ENCODE results near the gene TAOK2.
A peak's percentile ranks its signal among the peaks of the same experiment; 100 is the strongest.

TAOK2 gene

DNA sequence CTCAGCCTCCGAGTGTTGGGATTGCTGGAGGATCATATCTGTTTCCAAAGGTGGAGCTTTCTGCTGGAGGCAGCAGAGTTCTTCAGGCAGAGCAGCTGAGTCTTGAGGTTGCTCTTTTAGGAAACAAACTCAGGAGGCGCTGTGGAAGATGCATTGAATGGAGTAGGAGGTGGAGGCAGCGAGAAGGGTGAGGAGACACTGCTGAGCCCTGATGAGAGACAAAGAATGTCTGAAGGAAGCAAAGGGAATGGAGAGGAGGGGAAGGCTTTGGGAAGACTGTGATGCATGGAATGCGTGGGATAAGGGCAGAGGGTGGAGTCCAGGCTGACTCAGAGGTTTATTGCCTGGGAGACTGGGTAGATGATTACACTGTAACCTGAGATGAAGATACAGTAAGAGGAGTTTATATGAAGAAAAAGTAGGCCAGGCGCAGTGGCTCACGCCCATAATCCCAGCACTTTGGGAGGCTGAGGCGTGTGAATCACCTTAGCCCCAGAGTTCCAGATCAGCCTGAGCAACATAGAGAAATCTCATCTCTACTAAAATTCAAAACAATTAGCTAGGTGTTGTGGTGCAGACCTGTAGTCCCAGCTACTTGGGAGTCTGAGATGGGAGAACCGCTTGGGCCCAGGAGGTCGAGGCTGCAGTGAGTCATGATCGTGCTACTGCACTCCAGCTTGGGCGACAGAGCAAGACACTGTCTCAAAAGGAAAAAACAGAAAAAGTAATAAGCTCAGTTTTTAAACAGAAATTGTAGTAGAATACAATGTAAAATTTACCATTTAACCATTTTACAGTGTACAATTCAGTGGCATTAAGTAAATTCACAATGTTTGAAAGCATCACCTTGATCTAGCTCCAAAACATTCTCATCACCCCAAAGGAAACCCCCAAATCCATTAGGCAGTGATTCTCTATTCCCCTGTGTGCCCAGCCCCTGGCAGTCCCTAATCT lies 29.5 kb upstream of the TAOK2 start (continued):
- peak; percentile 86 for TF ChIP-seq PRDM1 (tag by site-specific recombination; IDR thresholded peaks at IDR 0.05)
- TF ChIP-seq ZNF23 (tag by site-specific recombination; IDR thresholded peaks at IDR 0.05; ENCODE audit: borderline replicate concordance) = no peak
- no peak; the same call in 1 of the 2 replicates for TF ChIP-seq ZNF768 (tag by site-specific recombination; IDR thresholded peaks at IDR 0.05)
- TF ChIP-seq ZNF621 (tag by site-specific recombination; IDR thresholded peaks at IDR 0.05) = no peak
- TF ChIP-seq ZNF311 (tag by site-specific recombination; IDR thresholded peaks at IDR 0.05; ENCODE audit: borderline replicate concordance) = no peak
- peak; percentile 97 for TF ChIP-seq ZFHX2 (tag by site-specific recombination; conservative IDR thresholded peaks at IDR 0.05)
- TF ChIP-seq ZNF302 (tag by site-specific recombination; IDR thresholded peaks at IDR 0.05; ENCODE audit: low read depth) = no peak
- TF ChIP-seq ZEB2 (tag by site-specific recombination; IDR thresholded peaks at IDR 0.05) = peak; percentile 99
- no peak for TF ChIP-seq ZNF777 (tag by site-specific recombination; IDR thresholded peaks at IDR 0.05; ENCODE audit: borderline replicate concordance)
- TF ChIP-seq, protein P1, sequence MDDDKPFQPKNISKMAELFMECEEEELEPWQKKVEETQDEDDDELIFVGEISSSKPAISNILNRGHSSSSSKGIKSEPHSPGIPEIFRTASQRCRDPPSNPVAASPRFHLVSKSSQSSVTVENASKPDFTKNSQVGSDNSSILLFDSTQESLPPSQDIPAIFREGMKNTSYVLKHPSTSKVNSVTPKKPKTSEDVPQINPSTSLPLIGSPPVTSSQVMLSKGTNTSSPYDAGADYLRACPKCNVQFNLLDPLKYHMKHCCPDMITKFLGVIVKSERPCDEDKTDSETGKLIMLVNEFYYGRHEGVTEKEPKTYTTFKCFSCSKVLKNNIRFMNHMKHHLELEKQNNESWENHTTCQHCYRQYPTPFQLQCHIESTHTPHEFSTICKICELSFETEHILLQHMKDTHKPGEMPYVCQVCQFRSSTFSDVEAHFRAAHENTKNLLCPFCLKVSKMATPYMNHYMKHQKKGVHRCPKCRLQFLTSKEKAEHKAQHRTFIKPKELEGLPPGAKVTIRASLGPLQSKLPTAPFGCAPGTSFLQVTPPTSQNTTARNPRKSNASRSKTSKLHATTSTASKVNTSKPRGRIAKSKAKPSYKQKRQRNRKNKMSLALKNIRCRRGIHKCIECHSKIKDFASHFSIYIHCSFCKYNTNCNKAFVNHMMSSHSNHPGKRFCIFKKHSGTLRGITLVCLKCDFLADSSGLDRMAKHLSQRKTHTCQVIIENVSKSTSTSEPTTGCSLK (tag by site-specific recombination; IDR thresholded peaks at IDR 0.05) = no peak
- TF ChIP-seq ZNF223 (tag by site-specific recombination; IDR thresholded peaks at IDR 0.05) = no peak
- TF ChIP-seq ZNF747 (tag by site-specific recombination; IDR thresholded peaks at IDR 0.05) = no peak
- peak; percentile 97 for TF ChIP-seq KLF8 (tag by site-specific recombination; IDR thresholded peaks at IDR 0.05)
- TF ChIP-seq ZNF654 (tag by site-specific recombination; IDR thresholded peaks at IDR 0.05; ENCODE audit: low read depth) = no peak
- TF ChIP-seq ZNF843 (tag by site-specific recombination; IDR thresholded peaks at IDR 0.05) = peak; percentile 78
- no peak for TF ChIP-seq ZNF623 (tag by site-specific recombination; IDR thresholded peaks at IDR 0.05)
- TF ChIP-seq, protein P2, sequence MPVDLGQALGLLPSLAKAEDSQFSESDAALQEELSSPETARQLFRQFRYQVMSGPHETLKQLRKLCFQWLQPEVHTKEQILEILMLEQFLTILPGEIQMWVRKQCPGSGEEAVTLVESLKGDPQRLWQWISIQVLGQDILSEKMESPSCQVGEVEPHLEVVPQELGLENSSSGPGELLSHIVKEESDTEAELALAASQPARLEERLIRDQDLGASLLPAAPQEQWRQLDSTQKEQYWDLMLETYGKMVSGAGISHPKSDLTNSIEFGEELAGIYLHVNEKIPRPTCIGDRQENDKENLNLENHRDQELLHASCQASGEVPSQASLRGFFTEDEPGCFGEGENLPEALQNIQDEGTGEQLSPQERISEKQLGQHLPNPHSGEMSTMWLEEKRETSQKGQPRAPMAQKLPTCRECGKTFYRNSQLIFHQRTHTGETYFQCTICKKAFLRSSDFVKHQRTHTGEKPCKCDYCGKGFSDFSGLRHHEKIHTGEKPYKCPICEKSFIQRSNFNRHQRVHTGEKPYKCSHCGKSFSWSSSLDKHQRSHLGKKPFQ (tag by site-specific recombination; IDR thresholded peaks at IDR 0.05) = no peak; the same call in none of the 2 replicates
- TF ChIP-seq ZNF548 (tag by site-specific recombination; IDR thresholded peaks at IDR 0.05) = no peak
- peak; percentile 11; the same call in 1 of the 2 replicates for TF ChIP-seq ZNF324 (tag by site-specific recombination; IDR thresholded peaks at IDR 0.05)
- TF ChIP-seq, protein P3, sequence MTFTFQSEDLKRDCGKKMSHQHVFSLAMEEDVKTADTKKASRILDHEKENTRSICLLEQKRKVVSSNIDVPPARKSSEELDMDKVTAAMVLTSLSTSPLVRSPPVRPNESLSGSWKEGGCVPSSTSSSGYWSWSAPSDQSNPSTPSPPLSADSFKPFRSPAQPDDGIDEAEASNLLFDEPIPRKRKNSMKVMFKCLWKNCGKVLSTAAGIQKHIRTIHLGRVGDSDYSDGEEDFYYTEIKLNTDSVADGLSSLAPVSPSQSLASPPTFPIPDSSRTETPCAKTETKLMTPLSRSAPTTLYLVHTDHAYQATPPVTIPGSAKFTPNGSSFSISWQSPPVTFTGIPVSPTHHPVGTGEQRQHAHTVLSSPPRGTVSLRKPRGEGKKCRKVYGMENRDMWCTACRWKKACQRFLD (tag by site-specific recombination; IDR thresholded peaks at IDR 0.05) = no peak
- TF ChIP-seq ZFP37 (tag by site-specific recombination; IDR thresholded peaks at IDR 0.05) = no peak
- TF ChIP-seq ZBTB8A (tag by site-specific recombination; IDR thresholded peaks at IDR 0.05) = peak; percentile 95
- TF ChIP-seq, protein P4, sequence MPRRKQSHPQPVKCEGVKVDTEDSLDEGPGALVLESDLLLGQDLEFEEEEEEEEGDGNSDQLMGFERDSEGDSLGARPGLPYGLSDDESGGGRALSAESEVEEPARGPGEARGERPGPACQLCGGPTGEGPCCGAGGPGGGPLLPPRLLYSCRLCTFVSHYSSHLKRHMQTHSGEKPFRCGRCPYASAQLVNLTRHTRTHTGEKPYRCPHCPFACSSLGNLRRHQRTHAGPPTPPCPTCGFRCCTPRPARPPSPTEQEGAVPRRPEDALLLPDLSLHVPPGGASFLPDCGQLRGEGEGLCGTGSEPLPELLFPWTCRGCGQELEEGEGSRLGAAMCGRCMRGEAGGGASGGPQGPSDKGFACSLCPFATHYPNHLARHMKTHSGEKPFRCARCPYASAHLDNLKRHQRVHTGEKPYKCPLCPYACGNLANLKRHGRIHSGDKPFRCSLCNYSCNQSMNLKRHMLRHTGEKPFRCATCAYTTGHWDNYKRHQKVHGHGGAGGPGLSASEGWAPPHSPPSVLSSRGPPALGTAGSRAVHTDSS (tag by site-specific recombination; IDR thresholded peaks at IDR 0.05) = 0 out of 2 replicates have a peak, but pooled peaks have one; percentile 2
- TF ChIP-seq KLF10 (tag by site-specific recombination; IDR thresholded peaks at IDR 0.05) = peak; percentile 56
- no peak for TF ChIP-seq GFI1B (tag by site-specific recombination; IDR thresholded peaks at IDR 0.05)
- TF ChIP-seq ZNF521 (tag by site-specific recombination; IDR thresholded peaks at IDR 0.05) = no peak
- TF ChIP-seq ZNF157 (tag by site-specific recombination; IDR thresholded peaks at IDR 0.05) = no peak
- TF ChIP-seq ZNF426 (tag by site-specific recombination; IDR thresholded peaks at IDR 0.05) = no peak
- no peak for TF ChIP-seq GLI4 (tag by site-specific recombination; IDR thresholded peaks at IDR 0.05)
- TF ChIP-seq, protein P5, sequence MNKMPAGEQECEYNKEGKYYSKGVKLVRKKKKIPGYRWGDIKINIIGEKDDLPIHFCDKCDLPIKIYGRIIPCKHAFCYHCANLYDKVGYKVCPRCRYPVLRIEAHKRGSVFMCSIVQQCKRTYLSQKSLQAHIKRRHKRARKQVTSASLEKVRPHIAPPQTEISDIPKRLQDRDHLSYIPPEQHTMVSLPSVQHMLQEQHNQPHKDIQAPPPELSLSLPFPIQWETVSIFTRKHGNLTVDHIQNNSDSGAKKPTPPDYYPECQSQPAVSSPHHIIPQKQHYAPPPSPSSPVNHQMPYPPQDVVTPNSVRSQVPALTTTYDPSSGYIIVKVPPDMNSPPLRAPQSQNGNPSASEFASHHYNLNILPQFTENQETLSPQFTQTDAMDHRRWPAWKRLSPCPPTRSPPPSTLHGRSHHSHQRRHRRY (tag by site-specific recombination; IDR thresholded peaks at IDR 0.05) = no peak
- peak; percentile 95 for TF ChIP-seq OSR2 (tag by site-specific recombination; IDR thresholded peaks at IDR 0.05)
- TF ChIP-seq HOXC10 (CRISPR knock-in tag; IDR thresholded peaks at IDR 0.05) = 0 out of 2 replicates have a peak, but pooled peaks have one; percentile 36
- no peak for TF ChIP-seq ZNF776 (tag by site-specific recombination; IDR thresholded peaks at IDR 0.05; ENCODE audit: borderline replicate concordance)
- TF ChIP-seq KLF1 (tag by site-specific recombination; IDR thresholded peaks at IDR 0.05) = peak; percentile 99

Data from HEK293 (cell line).